Measurements from ENCODE around the gene MUCL3.

MUCL3 gene

DNA sequence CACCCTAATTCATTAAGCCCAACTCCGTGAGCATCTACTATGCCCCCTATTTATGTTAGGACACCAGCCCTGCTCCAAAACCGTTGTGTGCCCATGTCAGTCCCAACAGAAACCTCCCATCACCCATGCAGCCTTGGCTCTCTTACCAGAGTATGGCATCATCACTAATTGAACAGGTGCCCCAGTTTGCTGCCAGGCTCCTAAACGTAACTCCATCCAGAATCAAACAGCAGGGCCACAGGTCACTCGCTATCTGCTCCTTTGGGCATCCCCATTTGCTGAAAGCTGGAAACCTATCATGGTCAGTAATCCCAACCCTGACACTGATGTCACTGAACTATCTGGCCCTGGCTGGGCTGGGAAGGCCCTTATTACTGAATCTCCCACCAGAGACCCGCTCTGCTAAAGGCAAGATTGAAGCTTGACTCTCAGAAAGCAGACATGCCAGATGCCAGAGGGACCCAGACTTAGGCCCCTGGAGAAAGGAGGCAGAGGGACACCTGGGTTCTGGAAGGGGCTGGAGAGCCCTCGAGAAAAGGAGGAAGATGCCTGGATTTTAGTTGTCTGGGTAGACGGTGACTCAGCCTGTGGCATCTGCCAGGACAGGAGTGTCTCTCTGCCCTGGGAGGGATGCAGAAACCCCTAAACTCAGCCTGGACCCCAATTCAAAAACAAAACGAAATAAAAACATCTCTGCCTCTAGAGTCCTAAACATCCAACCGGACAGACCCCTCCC, 14.0 kb downstream of the MUCL3 start:
- DNase-seq (ENCODE audit: low read depth) = no peak
- TF ChIP-seq, protein P1, sequence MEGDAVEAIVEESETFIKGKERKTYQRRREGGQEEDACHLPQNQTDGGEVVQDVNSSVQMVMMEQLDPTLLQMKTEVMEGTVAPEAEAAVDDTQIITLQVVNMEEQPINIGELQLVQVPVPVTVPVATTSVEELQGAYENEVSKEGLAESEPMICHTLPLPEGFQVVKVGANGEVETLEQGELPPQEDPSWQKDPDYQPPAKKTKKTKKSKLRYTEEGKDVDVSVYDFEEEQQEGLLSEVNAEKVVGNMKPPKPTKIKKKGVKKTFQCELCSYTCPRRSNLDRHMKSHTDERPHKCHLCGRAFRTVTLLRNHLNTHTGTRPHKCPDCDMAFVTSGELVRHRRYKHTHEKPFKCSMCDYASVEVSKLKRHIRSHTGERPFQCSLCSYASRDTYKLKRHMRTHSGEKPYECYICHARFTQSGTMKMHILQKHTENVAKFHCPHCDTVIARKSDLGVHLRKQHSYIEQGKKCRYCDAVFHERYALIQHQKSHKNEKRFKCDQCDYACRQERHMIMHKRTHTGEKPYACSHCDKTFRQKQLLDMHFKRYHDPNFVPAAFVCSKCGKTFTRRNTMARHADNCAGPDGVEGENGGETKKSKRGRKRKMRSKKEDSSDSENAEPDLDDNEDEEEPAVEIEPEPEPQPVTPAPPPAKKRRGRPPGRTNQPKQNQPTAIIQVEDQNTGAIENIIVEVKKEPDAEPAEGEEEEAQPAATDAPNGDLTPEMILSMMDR (IDR thresholded peaks at IDR 0.05; ENCODE audit: control insufficient read depth, extremely low read depth, insufficient read depth) = no peak
- H3K4me3 ChIP-seq (ENCODE audit: low read depth, low read length) = no peak overlapping the region

DNA sequence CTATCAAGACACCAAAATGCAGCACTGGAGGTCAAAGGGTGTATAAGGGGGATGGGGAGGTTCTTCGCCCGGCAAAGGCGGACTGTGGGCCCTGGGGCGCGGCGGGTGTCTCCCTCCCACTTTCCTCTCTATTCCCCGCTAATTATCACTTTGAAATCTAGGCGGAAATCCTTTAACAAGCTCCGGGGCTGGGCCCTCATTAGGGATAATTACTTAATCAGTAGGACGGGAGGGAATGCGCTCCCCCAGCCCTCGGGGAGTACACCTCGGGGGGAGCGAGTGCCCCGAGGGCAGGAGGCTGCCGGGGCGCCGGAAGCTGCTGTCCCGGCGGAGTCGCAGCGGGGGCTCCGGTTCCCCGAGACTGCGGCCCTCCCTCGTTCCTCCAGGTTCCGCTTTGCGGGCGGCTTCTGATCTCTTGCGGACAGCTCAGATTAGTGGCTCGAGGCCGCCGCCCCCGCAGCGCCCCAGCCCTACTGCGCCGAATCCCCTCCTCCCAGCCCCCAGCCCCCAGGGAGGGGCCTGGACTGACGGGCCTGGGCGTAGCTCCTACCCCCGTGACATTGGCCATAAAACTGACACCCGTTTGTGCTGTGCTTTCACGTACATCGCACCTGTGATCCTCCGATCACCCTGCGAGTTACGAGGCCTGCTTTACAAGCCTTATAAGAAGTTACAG, 14.7 kb downstream of the MUCL3 start:
- DNase-seq (ENCODE audit: low read depth) = no peak
- TF ChIP-seq, protein P1 (IDR thresholded peaks at IDR 0.05; ENCODE audit: control insufficient read depth, extremely low read depth, insufficient read depth) = no peak
- no peak overlapping the region for H3K4me3 ChIP-seq (ENCODE audit: low read depth, low read length)

DNA sequence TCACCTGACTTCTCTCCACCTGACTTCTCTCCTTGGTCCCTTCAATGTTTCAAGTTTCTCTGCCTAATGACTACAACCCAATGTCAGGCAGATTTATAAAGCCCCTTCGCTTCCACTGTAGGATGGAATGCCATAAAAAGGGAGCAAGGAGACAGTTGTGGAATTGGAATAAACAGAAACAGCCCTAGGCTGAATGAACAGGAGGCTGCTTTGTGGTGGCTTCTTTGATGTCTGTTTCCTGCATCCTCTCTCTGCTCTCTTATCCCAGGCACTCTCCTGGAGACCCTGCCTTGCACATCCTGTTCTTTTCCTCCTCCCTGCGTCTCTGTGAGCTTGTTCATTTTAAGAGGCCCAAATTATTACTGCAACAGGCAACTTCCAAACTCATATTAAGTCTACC, 16.9 kb downstream of the MUCL3 start:
- no peak overlapping the region for H3K4me3 ChIP-seq (ENCODE audit: low read depth, low read length)
- TF ChIP-seq, protein P1 (IDR thresholded peaks at IDR 0.05; ENCODE audit: control insufficient read depth, extremely low read depth, insufficient read depth) = no peak
- no peak for DNase-seq (ENCODE audit: low read depth)

DNA sequence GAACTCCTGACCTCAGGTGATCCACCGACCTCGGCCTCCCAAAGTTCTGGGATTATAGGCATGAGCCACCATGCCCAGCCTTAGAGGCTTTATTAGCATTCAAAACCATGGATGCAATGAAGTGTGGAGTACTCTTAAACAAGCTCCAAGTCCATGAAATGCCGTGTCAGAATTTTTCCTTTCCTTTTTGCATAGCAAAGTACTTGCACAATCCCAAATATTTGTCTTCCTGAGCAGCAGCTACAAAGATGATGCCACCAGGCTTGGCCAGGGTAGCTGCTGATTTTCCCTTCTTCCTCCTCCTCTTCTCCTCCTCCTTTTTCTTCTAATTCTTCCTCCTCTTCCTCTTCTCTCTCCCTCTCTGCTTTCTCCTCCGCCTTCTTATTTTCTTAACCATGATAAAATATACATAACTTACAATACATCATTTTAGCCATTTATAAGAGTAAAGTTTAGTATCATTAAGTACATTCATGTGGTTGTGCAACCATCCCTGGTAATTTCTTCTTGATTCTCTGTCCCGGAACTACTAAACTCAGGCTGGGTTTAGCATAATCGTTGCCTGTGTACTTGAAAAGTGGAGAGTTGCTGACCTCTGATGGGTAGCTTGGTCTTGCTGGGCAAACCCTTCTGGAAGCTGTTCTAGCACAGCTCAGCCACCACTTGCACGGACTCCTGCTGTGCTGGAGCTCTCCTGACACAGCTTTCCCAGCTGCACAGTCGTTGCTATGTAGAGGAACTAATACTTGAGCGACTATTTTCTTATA, 20.3 kb downstream of the MUCL3 start:
- no peak for DNase-seq (ENCODE audit: low read depth)
- H3K4me3 ChIP-seq (ENCODE audit: low read depth, low read length) = no peak overlapping the region
- TF ChIP-seq, protein P1 (IDR thresholded peaks at IDR 0.05; ENCODE audit: control insufficient read depth, extremely low read depth, insufficient read depth) = no peak

DNA sequence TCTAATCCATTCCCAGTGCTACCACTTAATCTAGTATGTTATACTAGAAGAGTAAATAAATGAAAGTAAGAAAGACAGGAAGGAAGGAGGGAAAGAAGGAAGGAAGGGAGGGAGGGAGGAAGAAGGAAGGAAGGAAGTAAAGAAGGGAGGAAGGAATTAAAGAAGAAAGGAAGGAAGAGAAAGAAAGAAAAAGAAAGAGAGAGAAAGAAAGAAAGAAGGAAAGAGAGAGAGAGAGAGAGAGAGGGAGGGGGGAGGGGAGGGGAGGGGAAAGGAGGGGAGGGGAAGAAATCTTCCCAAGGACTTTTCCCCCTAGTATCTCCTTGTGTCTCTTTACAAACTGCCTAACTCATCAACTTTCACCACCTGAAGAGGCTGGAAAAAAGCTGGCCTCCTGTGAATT, 21.9 kb downstream of the MUCL3 start:
- TF ChIP-seq, protein P1 (IDR thresholded peaks at IDR 0.05; ENCODE audit: control insufficient read depth, extremely low read depth, insufficient read depth) = no peak
- no peak for DNase-seq (ENCODE audit: low read depth)
- no peak overlapping the region for H3K4me3 ChIP-seq (ENCODE audit: low read depth, low read length)

DNA sequence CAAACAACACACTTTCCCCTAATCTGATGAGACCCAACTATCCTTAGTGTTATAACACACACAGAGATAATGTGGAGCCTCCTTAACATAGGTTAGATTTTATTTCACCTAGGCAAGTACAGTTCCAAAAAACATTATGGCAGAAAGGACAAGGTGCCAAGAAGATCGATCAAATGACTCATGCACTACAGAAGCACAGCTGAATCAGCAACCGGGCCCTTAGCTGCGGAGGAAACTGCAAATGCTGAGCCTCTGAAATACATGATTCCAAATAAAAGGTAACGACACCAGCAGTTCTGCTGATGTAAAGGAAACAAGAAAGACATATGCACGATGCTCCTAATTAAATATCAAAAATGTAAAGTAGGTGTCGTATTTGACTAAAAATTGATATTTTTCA, 22.9 kb downstream of the MUCL3 start:
- H3K4me3 ChIP-seq (ENCODE audit: low read depth, low read length) = no peak overlapping the region
- TF ChIP-seq, protein P1 (IDR thresholded peaks at IDR 0.05; ENCODE audit: control insufficient read depth, extremely low read depth, insufficient read depth) = no peak
- DNase-seq (ENCODE audit: low read depth) = no peak

All from LNCaP clone FGC (cell line).